HG03469 (cell line): ENCODE measurements around the gene SAFB.
"Not testable (repeated sequence)": the region's sequence is repeated elsewhere in the genome, so short reads cannot be mapped to it uniquely, and the experiment has no call there.

Experiments
- ATAC-seq: cut with Tn5 transposase; IDR thresholded peaks from one replicate; pipeline ENCODE4 v1.9.1; 2021; ENCODE audit warnings: mild to moderate bottlenecking, moderate library complexity, moderate number of reproducible peaks; ENCODE audit not compliant: unreplicated experiment

SAFB gene

GRCh38 chr19:5696196-5697021 is 73.5 kb downstream of the SAFB start:
- ATAC-seq: no peak

- no peak for ATAC-seq
Measured at GRCh38 chr19:5697022-5697889, 74.4 kb downstream of the SAFB start.

- no peak for ATAC-seq
Measured at GRCh38 chr19:5697890-5698634, 75.2 kb downstream of the SAFB start.

- no peak for ATAC-seq
Measured at GRCh38 chr19:5698635-5699422, 75.9 kb downstream of the SAFB start.

GRCh38 chr19:5700455-5701092 is 77.7 kb downstream of the SAFB start:
- no peak for ATAC-seq

- ATAC-seq: not testable (repeated sequence)
Measured at GRCh38 chr19:5702053-5702410, 79.1 kb downstream of the SAFB start.

- ATAC-seq: no peak
Measured at GRCh38 chr19:5703819-5704818, 81.2 kb downstream of the SAFB start.

GRCh38 chr19:5705552-5705951 is 82.7 kb downstream of the SAFB start:
- no peak for ATAC-seq

- no peak for ATAC-seq
Measured at GRCh38 chr19:5706876-5707573, 84.1 kb downstream of the SAFB start.

- ATAC-seq: no peak
Measured at GRCh38 chr19:5707576-5708575, 85.0 kb downstream of the SAFB start.

GRCh38 chr19:5711025-5711424 is 88.1 kb downstream of the SAFB start:
- ATAC-seq: no peak

GRCh38 chr19:5711713-5712161 is 88.9 kb downstream of the SAFB start:
- no peak for ATAC-seq

GRCh38 chr19:5713228-5713627 is 90.3 kb downstream of the SAFB start:
- ATAC-seq: no peak

GRCh38 chr19:5714816-5715215 is 91.9 kb downstream of the SAFB start:
- ATAC-seq: no peak

- ATAC-seq: no peak
Measured at GRCh38 chr19:5717215-5717935, 94.5 kb downstream of the SAFB start.
